Pancreas (tissue), 10 donors: ENCODE results near the gene STAM. TPM values are rescaled to one million over a fixed set of nuclear protein-coding genes. Genes with fewer than 3 reads are reported as not detected.

Experiments used
- ATAC-seq, 4 donors: fragments of 200-7000 bp; cut with Tn5 transposase; one replicate each; pipeline versions ENCODE4 v1.8.0 to v1.9.1; 2020; ENCODE audit warnings: mild to moderate bottlenecking in 4 of 4, moderate library complexity in 4 of 4
- DNase-seq, 6 donors: peaks; one replicate each; pipeline ENCODE4 v3.0.0-alpha.2; 2020
- FAIRE-seq: peaks from 2 replicates; lab custom pipeline; 2012; peaks lifted over from hg19 to GRCh38; lab: Jason Lieb, UNC
- H3K27ac ChIP-seq, 4 donors: fragments of 200-600 bp; sonication (generic); 1 replicate in 3 of 4; 2 replicates in 1 of 4; pipeline versions ENCODE4 v1.5.0 to v1.8.0; 2020
- H3K27me3 ChIP-seq, 4 donors: fragments of 200-600 bp; one replicate each; pipeline ENCODE4 v1.8.0; 2021
- H3K36me3 ChIP-seq, 3 donors: fragments of 200-600 bp; sonication (generic) in 1 of 3; one replicate each; pipeline versions ENCODE4 v1.5.0 to v1.8.0; 2020 to 2021
- H3K4me1 ChIP-seq, 3 donors: fragments of 200-600 bp; one replicate each; pipeline ENCODE4 v1.8.0; 2021
- H3K4me3 ChIP-seq, 4 donors: fragments of 200-600 bp; sonication (generic) in 2 of 4; one replicate each; pipeline versions ENCODE4 v1.5.0 to v1.8.0; 2020 to 2021
- H3K9me3 ChIP-seq, 4 donors: fragments of 200-600 bp; one replicate each; pipeline ENCODE4 v1.8.0; 2021
- WGBS, 2 donors: extraction: QIAGEN DNeasy Blood & Tissue Kit; methylation state at CpG; one replicate each; pipeline ENCODE4 v1.1.7; 2013; 5-methylcytosine and 5-hydroxymethylcytosine counted together
- intact Hi-C, 3 donors: fragments of 100-400 bp; cut with DNase I; formaldehyde crosslinking; loops; one replicate each; pipeline versions ENCODE4 v1.11.1 to v1.14.2; 2022
- polyA plus RNA-seq, 2 donors: library from polyadenylated mRNA; stranded (reverse); fragments of 200-250 nt; gene quantifications; one replicate each; pipeline ENCODE4 v1.2.3, GENCODE V29; 2013
- total RNA-seq, 6 donors: library from RNA; stranded (reverse); fragmentation: NEBNext Ultra II Directional in 4 of 6; extraction: Animal tissue kit (Norgen Biotek cat#: 25700) in 4 of 6; gene quantifications; one replicate each; pipeline versions ENCODE4 v1.2.1 to v1.2.4, GENCODE V29; 2021 to 2023
- TF ChIP-seq, protein P1 (sequence below), 4 donors: fragments of 200-600 bp; sonication (generic) in 3 of 4; IDR thresholded peaks; one replicate each; pipeline versions ENCODE4 v1.5.0 to v1.8.0; 2021; ENCODE audit warnings: antibody characterized with exemption in 4 of 4
- donor health status: healthy with polysubstance abuse.
- donor health status: DM: no; HTN: no; CAD: no; lungs with moderate emphysema.
- donor health status: DM: no; HTN: no; CAD: no.
- donor health status: control.
- donor health status: control.
- donor health status: Bipolar disorder and iron deficiency.
- donor health status: DM: yes; HTN: yes; CAD: no.
- donor health status: DM: no; HTN: no; CAD: no.
- donor health status: DM: no; HTN: no; CAD: no.
- donor health status: DM: yes; HTN: yes; CAD: no.

The STAM gene
- total and polyA plus RNA-seq, 8 donors, result 5.4 to 15.4 (median 11.0) TPM

DNA sequence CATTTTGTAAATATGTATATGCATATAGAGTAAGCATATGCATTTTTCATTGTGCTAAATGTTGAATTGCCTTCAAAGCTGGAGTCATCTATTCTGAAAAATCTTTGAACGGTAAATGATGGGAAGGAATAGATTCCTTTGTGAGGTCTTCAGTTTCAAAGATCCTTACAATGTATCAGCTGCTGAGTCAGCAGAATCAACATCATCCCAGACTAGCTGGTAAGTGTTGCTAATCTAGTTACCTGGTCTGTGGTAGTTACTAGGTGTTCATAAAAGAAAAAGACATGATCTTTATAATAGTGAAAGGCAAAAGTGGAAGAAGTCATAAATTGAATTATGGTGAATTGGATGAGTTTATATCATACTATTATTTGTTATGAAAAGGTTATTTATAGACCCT is 10.6 kb upstream of the STAM start:
- Histone ChIP-seq H3K4me3 (no peak overlapping the region), H3K36me3 (no peaks in the 10 kb centered on the region), H3K27me3 (no peaks in the 10 kb centered on the region), H3K27ac (no peak overlapping the region), H3K4me1 (no peaks in the 10 kb centered on the region), H3K9me3 (no peaks in the 10 kb centered on the region)
- WGBS, 2 donors, result 57 to 78% methylated on average over 1 of the region's 1 CpG
- intact Hi-C loops, result no loop called here
- ATAC-seq (no peak), FAIRE-seq (no peak), DNase-seq (no peak)
- TF ChIP-seq, protein P1, sequence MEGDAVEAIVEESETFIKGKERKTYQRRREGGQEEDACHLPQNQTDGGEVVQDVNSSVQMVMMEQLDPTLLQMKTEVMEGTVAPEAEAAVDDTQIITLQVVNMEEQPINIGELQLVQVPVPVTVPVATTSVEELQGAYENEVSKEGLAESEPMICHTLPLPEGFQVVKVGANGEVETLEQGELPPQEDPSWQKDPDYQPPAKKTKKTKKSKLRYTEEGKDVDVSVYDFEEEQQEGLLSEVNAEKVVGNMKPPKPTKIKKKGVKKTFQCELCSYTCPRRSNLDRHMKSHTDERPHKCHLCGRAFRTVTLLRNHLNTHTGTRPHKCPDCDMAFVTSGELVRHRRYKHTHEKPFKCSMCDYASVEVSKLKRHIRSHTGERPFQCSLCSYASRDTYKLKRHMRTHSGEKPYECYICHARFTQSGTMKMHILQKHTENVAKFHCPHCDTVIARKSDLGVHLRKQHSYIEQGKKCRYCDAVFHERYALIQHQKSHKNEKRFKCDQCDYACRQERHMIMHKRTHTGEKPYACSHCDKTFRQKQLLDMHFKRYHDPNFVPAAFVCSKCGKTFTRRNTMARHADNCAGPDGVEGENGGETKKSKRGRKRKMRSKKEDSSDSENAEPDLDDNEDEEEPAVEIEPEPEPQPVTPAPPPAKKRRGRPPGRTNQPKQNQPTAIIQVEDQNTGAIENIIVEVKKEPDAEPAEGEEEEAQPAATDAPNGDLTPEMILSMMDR (IDR thresholded peaks at IDR 0.05), result no peak

DNA sequence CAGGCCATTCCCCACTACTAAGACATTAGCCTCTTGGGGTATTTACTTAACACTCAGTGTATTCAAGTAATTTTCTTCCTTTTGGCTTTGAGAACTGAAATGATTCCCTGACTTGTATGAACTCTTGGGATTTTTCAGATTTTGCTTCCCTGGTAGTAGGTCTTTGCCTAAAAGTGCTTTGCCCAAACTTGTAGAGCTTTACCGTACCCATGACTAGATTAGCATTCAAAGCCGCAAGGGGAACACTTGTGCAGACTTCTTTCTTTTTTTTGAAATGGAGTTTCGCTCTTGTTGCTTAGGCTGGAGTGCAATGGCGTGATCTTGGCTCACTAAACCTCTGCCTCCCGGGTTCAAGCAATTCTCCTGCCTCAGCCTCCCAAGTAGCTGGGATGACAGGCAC is 6.1 kb upstream of the STAM start:
- ATAC-seq (no peak), DNase-seq (no peak), FAIRE-seq (no peak)
- 97 to 98% methylated on average over 5 of the region's 5 CpGs for WGBS, 2 donors
- Histone ChIP-seq H3K4me1 (peaks cover 2 to 3% (median 2%) of the 10 kb centered on the region in 3 donors), H3K27ac (no peak overlapping the region), H3K36me3 (no peaks in the 10 kb centered on the region), H3K9me3 (no peaks in the 10 kb centered on the region), H3K4me3 (no peak overlapping the region), H3K27me3 (no peaks in the 10 kb centered on the region)
- intact Hi-C loops, result no loop called here
- TF ChIP-seq, protein P1 (IDR thresholded peaks at IDR 0.05), result no peak

DNA sequence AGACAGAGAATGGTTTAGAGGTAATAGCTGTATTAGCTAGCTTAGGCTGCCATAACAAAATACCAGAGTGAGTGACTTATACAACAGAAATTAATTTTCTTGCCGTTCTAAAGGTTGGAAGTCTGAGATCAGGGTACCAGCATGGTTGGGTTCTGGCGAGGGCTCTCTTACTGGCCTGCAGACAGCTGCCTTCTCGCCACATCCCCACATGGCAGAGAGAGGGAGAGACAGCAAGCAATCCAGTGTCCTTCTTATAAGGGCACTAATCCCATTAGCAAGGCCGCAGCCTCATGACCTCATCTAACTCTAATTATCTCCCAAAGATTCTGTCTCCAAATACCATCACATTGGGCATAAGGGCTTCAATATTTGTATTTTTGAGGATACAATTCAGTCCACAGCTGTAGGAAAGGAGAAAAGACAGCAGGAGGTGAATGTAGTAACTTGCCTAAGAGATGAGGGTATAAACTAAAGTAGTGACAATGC is 3.6 kb upstream of the STAM start:
- Histone ChIP-seq H3K27ac (no peak overlapping the region), H3K27me3 (no peaks in the 10 kb centered on the region), H3K36me3 (no peaks in the 10 kb centered on the region), H3K9me3 (no peaks in the 10 kb centered on the region), H3K4me1 (peaks cover 8 to 14% (median 11%) of the 10 kb centered on the region in 3 donors), H3K4me3 (no peak overlapping the region)
- ATAC-seq, result no peak
- WGBS, 2 donors, result 97% methylated on average over 4 of the region's 4 CpGs
- intact Hi-C loops, result no loop called here
- TF ChIP-seq, protein P1 (IDR thresholded peaks at IDR 0.05), result no peak
- no peak for DNase-seq
- no peak for FAIRE-seq

DNA sequence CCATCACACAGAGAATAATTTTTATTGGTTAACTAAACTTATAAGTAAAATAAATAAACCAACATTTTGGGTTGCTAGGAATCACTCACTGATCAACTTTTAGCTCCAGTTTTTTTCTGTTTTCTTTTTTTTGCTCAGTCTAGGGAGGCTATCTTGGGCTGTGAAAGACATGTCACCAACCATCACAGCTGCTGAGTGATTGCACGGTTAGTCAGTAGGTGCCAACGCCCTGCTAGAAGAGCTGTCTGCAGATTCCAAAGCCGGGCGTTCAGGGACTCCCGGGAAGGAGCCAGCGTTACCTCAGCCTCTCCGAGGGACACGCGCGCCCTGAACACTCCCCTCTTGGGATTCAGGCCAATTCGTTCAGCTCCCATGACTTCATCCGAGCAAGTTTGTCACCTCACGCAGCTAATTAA is 604 bp upstream of the STAM start:
- ATAC-seq (peak; percentile 78 to 85 (median 84)), DNase-seq (peak; percentile 67 to 81 (median 78)), FAIRE-seq (no peak)
- peak overlapping the region; percentile 96 to 99 (median 98) for H3K27ac ChIP-seq
- WGBS, 2 donors, result 0% methylated on average over 13 of the region's 13 CpGs
- TF ChIP-seq, protein P1 (IDR thresholded peaks at IDR 0.05), result no peak
- H3K36me3 ChIP-seq, result no peaks in the 10 kb centered on the region
- H3K4me1 ChIP-seq, result peaks cover 15 to 27% (median 26%) of the 10 kb centered on the region in 3 donors
- intact Hi-C loops, result no loop called here
- H3K27me3 ChIP-seq, result no peaks in the 10 kb centered on the region
- no peaks in the 10 kb centered on the region for H3K9me3 ChIP-seq
- peak overlapping the region; percentile 68 to 91 (median 78) for H3K4me3 ChIP-seq

DNA sequence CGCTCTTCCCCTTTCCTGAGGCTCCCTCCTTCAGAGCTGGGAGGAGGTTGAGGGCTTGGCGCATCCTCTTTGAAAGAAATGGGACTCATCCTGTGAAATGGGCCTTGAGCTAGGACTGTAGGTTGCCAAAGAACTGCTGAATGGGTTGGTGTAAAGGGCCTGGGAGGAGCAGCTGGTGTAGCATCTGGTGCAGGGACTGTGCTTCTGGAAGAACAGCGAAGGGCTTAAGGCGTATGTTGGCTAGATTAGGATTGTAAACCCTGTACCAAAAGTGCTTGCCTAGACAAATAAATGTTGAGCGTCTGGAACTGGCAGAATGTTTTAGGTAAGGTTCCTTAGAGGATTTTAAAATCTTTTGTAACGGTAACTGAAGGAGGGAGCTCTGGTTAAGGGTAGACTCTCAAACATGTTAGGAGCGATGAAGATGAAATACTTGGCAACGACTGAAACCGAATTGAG is 563 bp downstream of the STAM start:
- intact Hi-C loops, result no loop called here
- no peaks in the 10 kb centered on the region for H3K27me3 ChIP-seq
- H3K4me1 ChIP-seq, result peaks cover 15 to 27% (median 26%) of the 10 kb centered on the region in 3 donors
- FAIRE-seq (no peak), DNase-seq (peak in 3 of 6 donors; percentile 28 to 40 (median 37)), ATAC-seq (peak; percentile 33 to 63 (median 49))
- H3K36me3 ChIP-seq, result no peaks in the 10 kb centered on the region
- TF ChIP-seq, protein P1 (IDR thresholded peaks at IDR 0.05), result no peak
- no peaks in the 10 kb centered on the region for H3K9me3 ChIP-seq
- WGBS, 2 donors, result 1% methylated on average over 9 of the region's 9 CpGs
- H3K4me3 ChIP-seq, result peak overlapping the region; percentile 68 to 91 (median 78)
- H3K27ac ChIP-seq, result peak overlapping the region; percentile 96 to 99 (median 98)
